IPS-NIHi7 (cell line): ENCODE data around the gene RNF166.

Experiments
- DNase-seq: peaks from one replicate; pipeline ENCODE4 v3.0.0; 2012; ENCODE audit warnings: mixed read lengths; ENCODE audit errors: extremely low spot score

The RNF166 gene

GRCh38 chr16:88706965-88707826, 988 bp upstream of the RNF166 start:
- DNase-seq, result no peak

GRCh38 chr16:88705801-88706228, 393 bp downstream of the RNF166 start:
- peak; percentile 54 for DNase-seq

- no peak for DNase-seq
These were observed 1.0 kb downstream of the RNF166 start for GRCh38 chr16:88705076-88705684.

- no peak for DNase-seq
These were observed 2.5 kb downstream of the RNF166 start for GRCh38 chr16:88703486-88704309.

- DNase-seq, result no peak
These were observed 3.6 kb downstream of the RNF166 start for GRCh38 chr16:88702371-88703210.

GRCh38 chr16:88701581-88702370, 4.4 kb downstream of the RNF166 start:
- no peak for DNase-seq

- DNase-seq, result no peak
These were observed 5.3 kb downstream of the RNF166 start for GRCh38 chr16:88700636-88701482.

- no peak for DNase-seq
These were observed 5.9 kb downstream of the RNF166 start for GRCh38 chr16:88700322-88700635.

GRCh38 chr16:88699180-88699579, 7.0 kb downstream of the RNF166 start:
- no peak for DNase-seq

GRCh38 chr16:88698646-88699045, 7.6 kb downstream of the RNF166 start:
- no peak for DNase-seq

GRCh38 chr16:88697831-88698615, 8.2 kb downstream of the RNF166 start:
- peak; percentile 52 for DNase-seq

- no peak for DNase-seq
These were observed 8.9 kb downstream of the RNF166 start for GRCh38 chr16:88697116-88697830.

- no peak for DNase-seq
These were observed 9.8 kb downstream of the RNF166 start for GRCh38 chr16:88696441-88696840.

- no peak for DNase-seq
These were observed 10.5 kb downstream of the RNF166 start for GRCh38 chr16:88695753-88696152.

- no peak for DNase-seq
These were observed 11.0 kb downstream of the RNF166 start for GRCh38 chr16:88695218-88695617.

GRCh38 chr16:88694221-88695087, 11.8 kb downstream of the RNF166 start:
- no peak for DNase-seq

GRCh38 chr16:88693420-88694177, 12.6 kb downstream of the RNF166 start:
- DNase-seq, result no peak
